B cell (primary cell): ENCODE data around the gene MYLK4. TPM values are rescaled to one million over a fixed set of nuclear protein-coding genes. Genes with fewer than 3 reads are reported as not detected.

Experiments used
- ATAC-seq: fragments of 200-7000 bp; cut with Tn5 transposase; one replicate; pipeline ENCODE4 v1.10.0; 2021; ENCODE audit warnings: low read depth, mild to moderate bottlenecking, moderate number of reproducible peaks, moderate library complexity
- CTCF ChIA-PET: fragments of 350-600 bp; sonication (Branson Sonifier 250); formaldehyde crosslinking; loops from one replicate; lab custom pipeline; 2021; ENCODE audit warnings: antibody characterized with exemption, inconsistent platforms; lab: Charles Lee
- POLR2A ChIA-PET: fragments of 350-600 bp; sonication (Branson Sonifier 250); formaldehyde crosslinking; loops from one replicate; lab custom pipeline; 2021; ENCODE audit warnings: antibody characterized with exemption; lab: Charles Lee
- DNase-seq: peaks from one replicate; pipeline ENCODE4 v3.0.0; 2013
- H2AFZ ChIP-seq: 2 replicates; pipeline ENCODE4 v1.6.1; 2012; ENCODE audit warnings: mild to moderate bottlenecking, low read depth, low read length; ENCODE audit not compliant: insufficient read depth, poor library complexity, severe bottlenecking
- H3K27ac ChIP-seq, 2 donors: 1 replicate in 1 of 2; 2 replicates in 1 of 2; pipeline ENCODE4 v1.5.1; 2012 to 2013; ENCODE audit warnings: low read length in 2 of 2, mild to moderate bottlenecking in 2 of 2, moderate library complexity in 1 of 2
- H3K27me3 ChIP-seq, 4 experiments: fragments of 200-600 bp in 1 of 4; sonication (generic) in 1 of 4; replicated peaks in 1 of 4; 1 replicate in 2 of 4; 2 replicates in 2 of 4; pipeline versions ENCODE4 v1.6.1 to v1.7.0; 2013 to 2016; ENCODE audit warnings: low read length in 3 of 4, mild to moderate bottlenecking in 2 of 4, mixed read lengths in 1 of 4, moderate library complexity in 1 of 4; ENCODE audit not compliant: insufficient read depth in 4 of 4, control insufficient read depth in 3 of 4; ENCODE audit errors: control extremely low read depth in 1 of 4
- H3K36me3 ChIP-seq, 2 experiments: replicated peaks in 1 of 2; 1 replicate in 1 of 2; 2 replicates in 1 of 2; pipeline versions ENCODE4 v1.6.1 to v1.7.1; 2013; ENCODE audit warnings: low read length in 1 of 2; ENCODE audit not compliant: insufficient read depth in 2 of 2, control insufficient read depth in 1 of 2; ENCODE audit errors: control extremely low read depth in 1 of 2, extremely low read depth in 1 of 2
- H3K4me1 ChIP-seq, 2 donors: fragments of 200-600 bp in 1 of 2; sonication (generic) in 1 of 2; 1 replicate in 1 of 2; 2 replicates in 1 of 2; pipeline versions ENCODE4 v1.5.1 to v1.6.1; 2013 to 2017; ENCODE audit warnings: low read length in 2 of 2; ENCODE audit not compliant: control insufficient read depth in 2 of 2, insufficient read depth in 2 of 2
- H3K4me2 ChIP-seq: replicated peaks from 2 replicates; pipeline ENCODE3; 2012; ENCODE audit warnings: mild to moderate bottlenecking, low read depth, low read length; ENCODE audit not compliant: poor library complexity, severe bottlenecking
- H3K4me3 ChIP-seq, 5 experiments: fragments of 200-600 bp in 1 of 5; sonication (generic) in 1 of 5; 1 replicate in 3 of 5; 2 replicates in 2 of 5; pipeline versions ENCODE4 v1.5.1 to v1.7.0; 2011 to 2016; ENCODE audit warnings: low read length in 4 of 5, mild to moderate bottlenecking in 4 of 5, low read depth in 2 of 5, control low read depth in 1 of 5, moderate library complexity in 1 of 5; ENCODE audit not compliant: insufficient read depth in 1 of 5; ENCODE audit errors: control extremely low read depth in 1 of 5, extremely low read depth in 1 of 5
- H3K79me2 ChIP-seq: fragments of 200-600 bp; sonication (generic); one replicate; pipeline ENCODE4 v1.6.0; 2016; ENCODE audit warnings: low read length; ENCODE audit not compliant: control insufficient read depth, insufficient read depth
- H3K9ac ChIP-seq: fragments of 200-600 bp; sonication (generic); 2 replicates; pipeline ENCODE4 v1.6.1; 2017; ENCODE audit warnings: mild to moderate bottlenecking, low read length, moderate library complexity
- H3K9me3 ChIP-seq, 3 donors: one replicate each; pipeline versions ENCODE4 v1.6.1 to v1.7.1; 2013; ENCODE audit warnings: low read length in 2 of 3; ENCODE audit not compliant: control insufficient read depth in 2 of 3, insufficient read depth in 1 of 3; ENCODE audit errors: control extremely low read depth in 1 of 3
- H4K20me1 ChIP-seq: 2 replicates; pipeline ENCODE4 v1.6.0; 2012; ENCODE audit warnings: mild to moderate bottlenecking, low read length; ENCODE audit not compliant: insufficient read depth, control insufficient read depth, poor library complexity, severe bottlenecking
- H3K27ac Mint-ChIP-seq: one replicate; pipeline ENCODE4 v1.8.0; 2021; ENCODE audit warnings: mixed read lengths
- H3K27me3 Mint-ChIP-seq: one replicate; pipeline ENCODE4 v1.8.0; 2021; ENCODE audit warnings: mixed read lengths
- H3K4me1 Mint-ChIP-seq: one replicate; pipeline ENCODE4 v1.8.0; 2021; ENCODE audit warnings: mixed read lengths
- H3K4me3 Mint-ChIP-seq: one replicate; pipeline ENCODE4 v1.8.0; 2021; ENCODE audit warnings: mixed read lengths
- H3K9me3 Mint-ChIP-seq: one replicate; pipeline ENCODE4 v1.8.0; 2022; ENCODE audit warnings: mixed read lengths; ENCODE audit not compliant: insufficient read depth
- EZH2 ChIP-seq: IDR thresholded peaks from 2 replicates; pipeline ENCODE4 v1.6.1; 2012; ENCODE audit warnings: borderline replicate concordance, low read depth, mild to moderate bottlenecking, moderate library complexity, low read length; ENCODE audit not compliant: insufficient read depth, poor library complexity, severe bottlenecking
- WGBS: methylation state at CpG from one replicate; pipeline ENCODE4 v1.1.5; 2013; ENCODE audit warnings: missing lambda C conversion rate; ENCODE audit not compliant: insufficient coverage; 5-methylcytosine and 5-hydroxymethylcytosine counted together
- intact Hi-C: fragments of 100-400 bp; cut with micrococcal nuclease; formaldehyde crosslinking; loops from one replicate; pipeline ENCODE4 v1.10.0; 2022
- polyA plus RNA-seq: library from polyadenylated mRNA; depleted of rRNA; stranded (reverse); fragments of >200 nt; gene quantifications from 2 replicates; pipeline ENCODE4 v1.2.3, GENCODE V29; 2012
- total RNA-seq, 2 donors: library from RNA; stranded (reverse); fragments of 120-200 nt in 1 of 2; gene quantifications; 1 replicate in 1 of 2; 2 replicates in 1 of 2; pipeline versions ENCODE4 v1.2.3 to v1.2.4, GENCODE V29; 2013 to 2022
- TF ChIP-seq, protein P1 (sequence below): fragments of 200-600 bp; IDR thresholded peaks from one replicate; pipeline ENCODE4 v1.8.0; 2022; ENCODE audit warnings: antibody characterized with exemption, mild to moderate bottlenecking

Gene MYLK4
- total and polyA plus RNA-seq, 2 donors (not counting 1 experiment from before 2014, with no cell fraction given), result 0.51 to 1.2 TPM

DNA sequence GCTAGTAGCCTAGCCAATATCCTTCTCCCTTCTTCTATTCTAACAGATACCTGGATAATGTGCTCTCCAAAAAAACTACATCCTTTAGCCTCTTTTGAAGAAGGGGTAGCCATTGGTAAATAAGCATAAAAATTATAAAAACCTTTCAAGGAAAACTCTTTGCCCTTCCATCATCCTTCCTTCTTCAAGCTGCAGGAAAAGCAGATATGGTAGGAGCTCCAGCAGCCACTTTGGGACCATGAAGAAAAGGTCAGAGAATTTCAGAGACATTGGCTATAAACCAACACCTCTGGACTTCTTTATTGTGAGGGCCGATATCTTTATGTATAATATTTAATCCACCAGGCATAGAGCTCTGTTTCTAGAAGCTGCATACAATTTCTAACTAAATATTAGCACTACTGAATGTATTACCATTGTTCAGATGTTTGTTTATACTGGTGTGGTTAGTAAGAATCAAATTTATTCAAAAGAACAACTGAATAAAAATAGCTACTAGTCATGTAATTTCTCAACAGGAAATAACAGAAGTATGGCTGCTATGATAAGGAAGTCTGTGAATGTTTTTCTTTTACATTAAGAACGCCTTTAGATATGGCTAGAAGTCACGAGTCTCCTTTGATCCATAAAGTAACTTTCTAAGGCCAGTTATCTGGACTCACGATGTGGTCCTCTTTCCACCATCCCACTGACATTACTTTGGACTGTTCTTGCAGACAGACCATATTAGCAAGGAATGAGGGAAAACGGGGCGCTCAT lies 32.2 kb downstream of the MYLK4 start:
- peaks cover 8% of the 10 kb centered on the region for H3K9me3 Mint-ChIP-seq
- Histone ChIP-seq H2AFZ (peak overlapping the region; percentile 2), H3K79me2 (no peaks in the 10 kb centered on the region), H3K27me3 (no peaks in the 10 kb centered on the region), H3K4me2 (no peak overlapping the region), H3K9ac (no peak overlapping the region), H3K9me3 (peaks cover 0 to 4% (median 0%) of the 10 kb centered on the region in 3 donors), H4K20me1 (no peaks in the 10 kb centered on the region), H3K36me3 (no peaks in the 10 kb centered on the region), H3K4me1 (no peaks in the 10 kb centered on the region), H3K27ac (no peak overlapping the region), H3K4me3 (no peak overlapping the region)
- ChIA-PET POLR2A (no interaction called here), CTCF (interaction anchor here (1.2 kb wide), 1 partner anchor 32 kb away, joined by 4 read pairs; the partner anchor contains the start of gene MYLK4)
- peaks cover 6% of the 10 kb centered on the region for H3K4me1 Mint-ChIP-seq
- no peak overlapping the region for H3K4me3 Mint-ChIP-seq
- H3K27me3 Mint-ChIP-seq, result peaks cover 9% of the 10 kb centered on the region
- WGBS, result 20% methylated on average over 3 of the region's 6 CpGs
- H3K27ac Mint-ChIP-seq, result no peak overlapping the region
- no peak for ATAC-seq
- intact Hi-C loops, result no loop called here
- TF ChIP-seq, protein P1, sequence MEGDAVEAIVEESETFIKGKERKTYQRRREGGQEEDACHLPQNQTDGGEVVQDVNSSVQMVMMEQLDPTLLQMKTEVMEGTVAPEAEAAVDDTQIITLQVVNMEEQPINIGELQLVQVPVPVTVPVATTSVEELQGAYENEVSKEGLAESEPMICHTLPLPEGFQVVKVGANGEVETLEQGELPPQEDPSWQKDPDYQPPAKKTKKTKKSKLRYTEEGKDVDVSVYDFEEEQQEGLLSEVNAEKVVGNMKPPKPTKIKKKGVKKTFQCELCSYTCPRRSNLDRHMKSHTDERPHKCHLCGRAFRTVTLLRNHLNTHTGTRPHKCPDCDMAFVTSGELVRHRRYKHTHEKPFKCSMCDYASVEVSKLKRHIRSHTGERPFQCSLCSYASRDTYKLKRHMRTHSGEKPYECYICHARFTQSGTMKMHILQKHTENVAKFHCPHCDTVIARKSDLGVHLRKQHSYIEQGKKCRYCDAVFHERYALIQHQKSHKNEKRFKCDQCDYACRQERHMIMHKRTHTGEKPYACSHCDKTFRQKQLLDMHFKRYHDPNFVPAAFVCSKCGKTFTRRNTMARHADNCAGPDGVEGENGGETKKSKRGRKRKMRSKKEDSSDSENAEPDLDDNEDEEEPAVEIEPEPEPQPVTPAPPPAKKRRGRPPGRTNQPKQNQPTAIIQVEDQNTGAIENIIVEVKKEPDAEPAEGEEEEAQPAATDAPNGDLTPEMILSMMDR, result no peak
- TF ChIP-seq EZH2, result no peak
- DNase-seq, result no peak

DNA sequence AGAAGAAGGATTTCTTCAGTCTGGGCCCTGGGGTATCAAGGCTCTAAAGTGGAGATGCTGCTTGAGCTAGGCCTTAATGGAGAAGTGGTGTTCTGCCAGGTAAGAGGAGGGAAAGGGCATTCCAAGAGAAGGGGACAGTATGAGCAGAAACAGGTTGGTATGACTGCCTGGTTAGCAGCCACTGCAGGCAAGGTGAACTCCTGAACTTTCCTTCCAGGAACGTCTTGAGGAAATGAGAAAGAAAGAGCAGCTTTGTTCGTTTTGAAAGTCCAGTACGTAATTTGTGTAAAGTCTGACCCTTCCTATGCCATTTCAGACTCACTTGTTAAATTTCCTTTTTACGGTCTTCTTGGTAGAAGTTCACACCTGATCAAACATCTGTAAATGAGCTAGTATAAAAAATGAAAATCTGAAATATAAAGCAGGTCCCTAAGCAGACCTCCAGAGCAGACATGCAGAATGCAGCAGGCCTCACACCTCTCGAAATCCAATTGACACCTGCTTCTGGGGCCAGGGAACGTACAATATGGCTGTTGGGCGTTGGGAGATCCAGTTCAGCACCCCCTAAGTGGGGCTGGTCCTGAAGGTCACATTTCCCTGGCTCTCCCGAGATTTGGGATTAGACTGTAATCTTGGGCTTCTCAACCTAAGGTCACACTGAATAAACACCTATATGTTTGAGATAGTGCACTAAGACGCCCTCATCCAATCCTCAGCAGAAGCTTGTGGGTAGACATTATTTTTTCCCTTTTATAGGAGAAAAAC lies 33.6 kb downstream of the MYLK4 start:
- Histone ChIP-seq H2AFZ (no peak overlapping the region), H3K79me2 (no peaks in the 10 kb centered on the region), H3K4me1 (no peaks in the 10 kb centered on the region), H3K9ac (no peak overlapping the region), H4K20me1 (no peaks in the 10 kb centered on the region), H3K36me3 (no peaks in the 10 kb centered on the region), H3K27me3 (no peaks in the 10 kb centered on the region), H3K4me2 (no peak overlapping the region), H3K27ac (no peak overlapping the region), H3K9me3 (peaks cover 0 to 3% (median 0%) of the 10 kb centered on the region in 3 donors), H3K4me3 (no peak overlapping the region)
- TF ChIP-seq EZH2, result no peak
- TF ChIP-seq, protein P1, result no peak
- ChIA-PET POLR2A (no interaction called here), CTCF (interaction anchor here (1.1 kb wide), 1 partner anchor 15 kb away, joined by 4 read pairs; no protein-coding TSS in a partner anchor)
- no peak for DNase-seq
- peaks cover 8% of the 10 kb centered on the region for H3K9me3 Mint-ChIP-seq
- no peak overlapping the region for H3K27ac Mint-ChIP-seq
- no peak overlapping the region for H3K4me3 Mint-ChIP-seq
- no peak for ATAC-seq
- H3K27me3 Mint-ChIP-seq, result peaks cover 6% of the 10 kb centered on the region
- peaks cover 6% of the 10 kb centered on the region for H3K4me1 Mint-ChIP-seq
- 74% methylated on average over 4 of the region's 9 CpGs for WGBS
- intact Hi-C loops, result no loop called here
